Esophagus squamous epithelium (tissue), 5 donors: ENCODE measurements around the gene ME2. TPM values are rescaled to one million over a fixed set of nuclear protein-coding genes. Genes with fewer than 3 reads are reported as not detected.

ENCODE experiments used
- DNase-seq: peaks from one replicate; lab custom pipeline; 2025; lab: John Stamatoyannopoulos, UW
- H3K27ac ChIP-seq, 4 donors: fragments of 200-600 bp; sonication (generic); one replicate each; pipeline ENCODE4 v1.5.1; 2016 to 2019; ENCODE audit warnings: mild to moderate bottlenecking in 1 of 4
- H3K27me3 ChIP-seq, 4 donors: fragments of 200-600 bp; sonication (generic); 1 replicate in 3 of 4; 2 replicates in 1 of 4; pipeline versions ENCODE4 v1.5.1 to v1.6.0; 2017 to 2021; ENCODE audit warnings: antibody characterized with exemption in 1 of 4
- H3K36me3 ChIP-seq, 3 donors: fragments of 200-600 bp; sonication (generic); one replicate each; pipeline ENCODE4 v1.5.1; 2016 to 2019
- H3K4me1 ChIP-seq, 3 donors: fragments of 200-600 bp; sonication (generic); one replicate each; pipeline ENCODE4 v1.5.1; 2017 to 2019
- H3K4me3 ChIP-seq, 4 donors: fragments of 200-600 bp; sonication (generic); 1 replicate in 3 of 4; 2 replicates in 1 of 4; pipeline ENCODE4 v1.5.1; 2016 to 2019; ENCODE audit warnings: mild to moderate bottlenecking in 2 of 4, moderate library complexity in 1 of 4
- H3K9me3 ChIP-seq, 3 donors: fragments of 200-600 bp; sonication (generic); one replicate each; pipeline ENCODE4 v1.5.1; 2016 to 2019
- POLR2A ChIP-seq, 4 donors: fragments of 450-650 bp; IDR thresholded peaks; one replicate each; pipeline ENCODE4 v1.6.1; 2017; ENCODE audit warnings: antibody characterized with exemption in 4 of 4, mild to moderate bottlenecking in 4 of 4, moderate library complexity in 3 of 4
- WGBS, 2 donors: methylation state at CpG; one replicate each; pipeline ENCODE4 v1.1.5; 2018; 5-methylcytosine and 5-hydroxymethylcytosine counted together
- intact Hi-C: fragments of 100-400 bp; cut with DNase I; formaldehyde crosslinking; loops from one replicate; pipeline ENCODE4 v1.15.0; 2022
- total RNA-seq, 4 donors: library from RNA; depleted of rRNA; stranded (reverse); fragments of >200 nt; gene quantifications; one replicate each; pipeline ENCODE4 v1.1.0, GENCODE V29; 2016
- TF ChIP-seq, protein P1 (sequence below), 6 experiments: fragments of 450-650 bp in 4 of 6; fragments of 200-600 bp in 2 of 6; sonication (generic) in 2 of 6; IDR thresholded peaks; one replicate each; pipeline ENCODE4 v1.5.1; 2016 to 2019; ENCODE audit warnings: antibody characterized with exemption in 6 of 6, mild to moderate bottlenecking in 4 of 6, moderate library complexity in 4 of 6
- donor health status: DM: yes; HTN: yes; CAD: no.

The ME2 gene
- total RNA-seq, 4 donors from 2014 or later: 18.5 to 32.2 (median 25.5) TPM

DNA sequence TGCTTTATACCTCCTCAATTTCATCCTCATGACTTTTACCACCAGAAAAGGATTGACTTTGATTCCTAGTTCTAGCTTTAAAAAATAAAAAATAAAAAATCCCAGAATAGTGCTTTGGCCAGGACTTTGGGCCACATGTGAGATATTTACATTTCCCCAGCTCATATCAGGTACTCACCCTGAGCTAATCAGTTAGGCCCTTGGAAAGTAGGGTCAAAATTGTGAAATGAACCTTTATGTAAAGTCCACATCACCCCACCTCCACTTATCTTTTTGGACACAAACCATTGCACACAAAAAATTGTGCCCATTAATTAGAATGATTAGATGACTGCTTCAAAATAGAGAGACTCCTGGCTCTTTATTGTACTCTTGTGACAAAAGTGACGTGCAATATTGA, 17.2 kb downstream of the ME2 start:
- no peak overlapping the region for H3K27ac ChIP-seq
- no peak for DNase-seq
- intact Hi-C loops: no loop called here

DNA sequence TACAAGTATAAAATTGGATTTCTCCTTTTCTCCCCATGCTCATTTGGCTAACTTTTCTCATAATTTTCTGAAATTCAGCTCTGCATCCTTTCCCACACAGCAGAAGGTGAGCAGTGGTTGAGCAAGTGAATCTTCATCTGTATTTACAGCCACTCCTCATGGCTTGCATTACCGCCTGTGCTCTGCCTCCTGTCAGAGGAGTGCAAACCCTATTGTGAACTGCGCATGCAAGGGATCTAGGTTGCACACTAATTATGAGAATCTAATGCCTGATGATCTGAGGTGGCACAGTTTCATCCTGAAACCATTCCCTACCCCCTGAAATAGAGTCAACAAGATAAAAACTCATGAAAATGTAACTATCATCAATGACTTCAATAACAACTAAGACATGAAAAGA, 20.0 kb downstream of the ME2 start:
- Histone ChIP-seq H3K36me3 (peaks cover 0 to 34% (median 0%) of the 10 kb centered on the region in 3 donors), H3K4me1 (no peaks in the 10 kb centered on the region), H3K4me3 (no peak overlapping the region), H3K9me3 (no peaks in the 10 kb centered on the region), H3K27me3 (no peaks in the 10 kb centered on the region), H3K27ac (no peak overlapping the region)
- intact Hi-C loops: no loop called here
- DNase-seq: no peak
- no peak for TF ChIP-seq POLR2A (IDR thresholded peaks at IDR 0.05)
- TF ChIP-seq, protein P1, sequence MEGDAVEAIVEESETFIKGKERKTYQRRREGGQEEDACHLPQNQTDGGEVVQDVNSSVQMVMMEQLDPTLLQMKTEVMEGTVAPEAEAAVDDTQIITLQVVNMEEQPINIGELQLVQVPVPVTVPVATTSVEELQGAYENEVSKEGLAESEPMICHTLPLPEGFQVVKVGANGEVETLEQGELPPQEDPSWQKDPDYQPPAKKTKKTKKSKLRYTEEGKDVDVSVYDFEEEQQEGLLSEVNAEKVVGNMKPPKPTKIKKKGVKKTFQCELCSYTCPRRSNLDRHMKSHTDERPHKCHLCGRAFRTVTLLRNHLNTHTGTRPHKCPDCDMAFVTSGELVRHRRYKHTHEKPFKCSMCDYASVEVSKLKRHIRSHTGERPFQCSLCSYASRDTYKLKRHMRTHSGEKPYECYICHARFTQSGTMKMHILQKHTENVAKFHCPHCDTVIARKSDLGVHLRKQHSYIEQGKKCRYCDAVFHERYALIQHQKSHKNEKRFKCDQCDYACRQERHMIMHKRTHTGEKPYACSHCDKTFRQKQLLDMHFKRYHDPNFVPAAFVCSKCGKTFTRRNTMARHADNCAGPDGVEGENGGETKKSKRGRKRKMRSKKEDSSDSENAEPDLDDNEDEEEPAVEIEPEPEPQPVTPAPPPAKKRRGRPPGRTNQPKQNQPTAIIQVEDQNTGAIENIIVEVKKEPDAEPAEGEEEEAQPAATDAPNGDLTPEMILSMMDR (IDR thresholded peaks at IDR 0.05): no peak
- WGBS, 2 donors: 96 to 100% methylated on average over 2 of the region's 2 CpGs

More for the DNA sequence above, 17.2 kb downstream of the ME2 start:
- 88% methylated on average over 1 of the region's 1 CpG for WGBS, 2 donors
- Histone ChIP-seq H3K4me3 (no peak overlapping the region), H3K27me3 (no peaks in the 10 kb centered on the region), H3K36me3 (peaks cover 0 to 34% (median 0%) of the 10 kb centered on the region in 3 donors), H3K9me3 (no peaks in the 10 kb centered on the region), H3K4me1 (no peaks in the 10 kb centered on the region)
- TF ChIP-seq, protein P1 (IDR thresholded peaks at IDR 0.05): no peak
- no peak for TF ChIP-seq POLR2A (IDR thresholded peaks at IDR 0.05)

DNA sequence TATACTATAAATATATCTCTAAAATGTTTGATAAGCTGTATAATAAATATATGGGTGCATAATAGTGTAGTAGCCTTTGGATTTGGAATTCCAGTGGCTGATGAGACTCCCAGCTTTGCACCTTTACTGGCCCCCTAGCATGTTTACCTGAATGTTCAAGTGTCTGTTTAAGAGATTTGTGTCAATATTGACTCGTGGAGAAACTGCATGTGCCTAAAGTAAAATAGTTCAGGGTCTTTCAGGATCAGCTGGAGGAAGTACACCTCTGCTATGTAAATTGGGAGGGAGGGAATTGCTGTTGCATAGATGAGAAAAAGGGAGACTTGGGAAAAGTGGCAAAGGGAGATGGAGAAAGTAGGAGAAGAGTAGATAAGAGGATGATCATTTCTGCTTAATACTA, 23.9 kb downstream of the ME2 start:
- 39 to 67% methylated on average over 1 of the region's 1 CpG for WGBS, 2 donors
- H3K9me3 ChIP-seq: peaks cover 0 to 5% (median 4%) of the 10 kb centered on the region in 3 donors
- H3K36me3 ChIP-seq: peaks cover 0 to 30% (median 5%) of the 10 kb centered on the region in 3 donors
- H3K4me3 ChIP-seq: no peak overlapping the region
- no peaks in the 10 kb centered on the region for H3K27me3 ChIP-seq
- intact Hi-C loops: no loop called here
- no peaks in the 10 kb centered on the region for H3K4me1 ChIP-seq
- TF ChIP-seq, protein P1 (IDR thresholded peaks at IDR 0.05): no peak
- no peak overlapping the region for H3K27ac ChIP-seq
- DNase-seq: no peak

DNA sequence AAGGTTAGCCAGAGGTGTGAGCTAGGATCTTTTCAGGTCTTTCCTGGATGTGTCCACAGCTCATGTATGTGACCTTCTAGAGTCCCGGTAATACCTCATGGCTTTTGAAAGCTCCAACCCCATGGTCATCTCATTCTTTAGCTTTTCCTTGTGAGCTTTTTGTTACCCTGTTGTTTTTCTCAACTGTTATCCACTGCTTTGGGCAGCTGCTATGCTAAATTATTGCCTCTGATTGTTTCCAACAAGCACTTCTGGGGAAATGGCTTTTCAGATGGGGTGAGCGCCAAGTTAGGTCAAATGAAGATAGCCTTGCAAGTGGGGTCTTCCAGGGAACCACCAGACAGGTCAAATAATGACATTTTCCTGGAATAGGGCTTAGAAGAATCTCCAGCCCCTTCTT, 27.9 kb downstream of the ME2 start:
- intact Hi-C loops: no loop called here
- no peak for TF ChIP-seq POLR2A (IDR thresholded peaks at IDR 0.05)
- TF ChIP-seq, protein P1 (IDR thresholded peaks at IDR 0.05): no peak
- H3K27me3 ChIP-seq: no peaks in the 10 kb centered on the region
- no peaks in the 10 kb centered on the region for H3K4me1 ChIP-seq
- peaks cover 0 to 5% (median 4%) of the 10 kb centered on the region in 3 donors for H3K9me3 ChIP-seq
- no peak overlapping the region for H3K27ac ChIP-seq
- peaks cover 0 to 52% (median 5%) of the 10 kb centered on the region in 3 donors for H3K36me3 ChIP-seq
- no peak overlapping the region for H3K4me3 ChIP-seq
- no peak for DNase-seq
- 86 to 100% methylated on average over 1 to 2 of the region's 2 CpGs for WGBS, 2 donors

DNA sequence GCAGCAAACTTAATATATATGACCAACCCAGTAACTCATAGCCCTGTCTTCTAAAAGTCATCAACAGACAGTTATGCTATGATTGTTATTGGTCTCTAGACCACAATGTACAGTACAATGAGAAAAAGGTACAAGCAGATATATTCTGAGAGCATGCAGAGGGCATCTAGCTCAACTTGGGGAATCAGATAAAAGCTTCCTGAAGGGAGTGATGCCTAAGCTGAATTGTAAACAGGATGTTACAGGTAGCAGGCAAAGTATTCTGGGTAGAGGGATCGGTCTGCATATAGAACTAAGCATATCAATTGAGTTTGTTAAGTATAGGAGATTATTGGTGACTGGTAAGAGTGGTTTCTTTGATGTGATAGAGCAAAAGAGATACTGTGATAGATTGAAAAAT, 30.3 kb downstream of the ME2 start:
- Histone ChIP-seq H3K9me3 (peaks cover 0 to 5% (median 4%) of the 10 kb centered on the region in 3 donors), H3K27ac (no peak overlapping the region), H3K4me3 (no peak overlapping the region), H3K4me1 (no peaks in the 10 kb centered on the region), H3K36me3 (peaks cover 0 to 66% (median 5%) of the 10 kb centered on the region in 3 donors), H3K27me3 (no peaks in the 10 kb centered on the region)
- DNase-seq: no peak
- intact Hi-C loops: no loop called here
- TF ChIP-seq, protein P1 (IDR thresholded peaks at IDR 0.05): no peak
- WGBS, 2 donors: 90 to 96% methylated on average over 1 of the region's 1 CpG
